Karpas-422 (cell line): ENCODE measurements around the gene BTBD2. TPM values are rescaled to one million over a fixed set of nuclear protein-coding genes. Genes with fewer than 3 reads are reported as not detected.

Experiments
- DNase-seq: peaks from one replicate; pipeline ENCODE4 v3.0.0-alpha.2; 2015
- H2AFZ ChIP-seq: fragments of 200-600 bp; sonication (generic); 2 replicates; pipeline ENCODE4 v1.6.1; 2014; ENCODE audit warnings: antibody characterized with exemption, low read length, mixed read lengths
- H3K27ac ChIP-seq: fragments of 200-600 bp; sonication (generic); 2 replicates; pipeline ENCODE4 v1.5.1; 2014; ENCODE audit warnings: mild to moderate bottlenecking, low read length, moderate library complexity
- H3K27me3 ChIP-seq: fragments of 200-600 bp; sonication (generic); 2 replicates; pipeline ENCODE4 v1.6.1; 2014; ENCODE audit warnings: low read length, mixed read lengths
- H3K36me3 ChIP-seq: fragments of 200-600 bp; sonication (generic); 2 replicates; pipeline ENCODE4 v1.6.1; 2014; ENCODE audit warnings: low read length, mixed read lengths; ENCODE audit not compliant: insufficient read depth
- H3K4me1 ChIP-seq: fragments of 200-600 bp; sonication (generic); 2 replicates; pipeline ENCODE4 v1.6.1; 2014; ENCODE audit warnings: mild to moderate bottlenecking, low read length, mixed read lengths
- H3K4me2 ChIP-seq: fragments of 200-600 bp; sonication (generic); 2 replicates; pipeline ENCODE4 v1.6.1; 2014; ENCODE audit warnings: low read length, low read depth, mild to moderate bottlenecking; ENCODE audit not compliant: poor library complexity, severe bottlenecking
- H3K4me3 ChIP-seq: fragments of 200-600 bp; sonication (generic); 2 replicates; pipeline ENCODE4 v1.5.1; 2014; ENCODE audit warnings: mild to moderate bottlenecking, antibody characterized with exemption, low read length, mixed read lengths
- H3K79me2 ChIP-seq: fragments of 200-600 bp; sonication (generic); 2 replicates; pipeline ENCODE4 v1.6.1; 2014; ENCODE audit warnings: mild to moderate bottlenecking, low read length, mixed read lengths
- H3K9ac ChIP-seq: fragments of 200-600 bp; sonication (generic); 2 replicates; pipeline ENCODE4 v1.6.0; 2014; ENCODE audit warnings: low read length
- H3K9me2 ChIP-seq: fragments of 200-600 bp; sonication (generic), shearing (Covaris generic); replicated peaks from 2 replicates; pipeline ENCODE4 v1.6.0; 2014; ENCODE audit warnings: mild to moderate bottlenecking, low read length, moderate library complexity; ENCODE audit not compliant: insufficient read depth
- H3K9me3 ChIP-seq: fragments of 300-700, 200-600 bp; sonication (generic); 2 replicates; pipeline ENCODE4 v1.6.1; 2014; ENCODE audit warnings: low read length, mixed read lengths
- H4K20me1 ChIP-seq: fragments of 200-600 bp; sonication (generic); 2 replicates; pipeline ENCODE4 v1.6.1; 2014; ENCODE audit warnings: mild to moderate bottlenecking, antibody characterized with exemption, low read length, low read depth; ENCODE audit not compliant: insufficient read depth
- total RNA-seq: library from RNA; depleted of rRNA; stranded (reverse); fragments of >200 nt; shearing (Covaris generic); gene quantifications from 2 replicates; pipeline ENCODE4 v1.2.3, GENCODE V29; 2014; ENCODE audit warnings: low replicate concordance; rRNA removed

The BTBD2 gene
- 66.8 and 112 TPM in 2 replicates for total RNA-seq

DNA sequence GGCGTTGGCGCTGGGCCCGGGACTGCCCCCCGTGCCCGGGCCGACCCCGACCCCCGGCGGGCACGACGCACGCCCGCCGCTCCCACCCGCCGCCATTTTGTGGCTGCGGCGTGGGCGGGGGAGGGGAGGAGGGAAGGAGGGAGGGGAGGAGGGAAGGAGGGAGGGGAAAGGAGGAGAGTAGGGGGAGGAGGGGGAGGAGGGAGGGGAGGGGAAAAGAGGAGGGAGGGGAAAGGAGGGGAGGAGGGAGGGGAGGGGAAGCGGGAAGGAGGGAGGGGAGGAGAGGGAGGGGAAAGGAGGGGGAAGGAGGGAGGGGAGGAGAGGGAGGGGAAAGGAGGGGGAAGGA lies at the start of gene BTBD2:
Gene BTBD2, minus strand, starts transcription at position 107 of the 343 bp plus-strand sequence. Its CDS starts 11 bp downstream, at position 96.
- H3K9me3 ChIP-seq, result no peaks in the 10 kb centered on the region
- H3K27ac ChIP-seq, result peak within 1 kb of the TSS; percentile 48
- H3K9me2 ChIP-seq, result no peaks in the 10 kb centered on the region
- H2AFZ ChIP-seq, result 0 out of 2 replicates have a peak within 1 kb of the TSS, but pooled peaks have one; percentile 32
- H3K4me1 ChIP-seq, result peaks cover 14% of the 10 kb centered on the region
- DNase-seq, result peak; percentile 90
- peaks cover 51% of the 10 kb centered on the region for H3K79me2 ChIP-seq
- H3K9ac ChIP-seq, result peak within 1 kb of the TSS; percentile 94
- H3K36me3 ChIP-seq, result peaks cover 8% of the 10 kb centered on the region; the same call in 1 of the 2 replicates
- H4K20me1 ChIP-seq, result peaks cover 8% of the 10 kb centered on the region; the same call in 1 of the 2 replicates
- no peaks in the 10 kb centered on the region for H3K27me3 ChIP-seq
- H3K4me2 ChIP-seq, result peak within 1 kb of the TSS; percentile 95
- peak within 1 kb of the TSS; percentile 73 for H3K4me3 ChIP-seq

- peak overlapping the region; percentile 78; the same call in 1 of the 2 replicates for H2AFZ ChIP-seq
Observed at GRCh38 chr19:2064788-2065524, 49.4 kb upstream of the BTBD2 start.

DNA sequence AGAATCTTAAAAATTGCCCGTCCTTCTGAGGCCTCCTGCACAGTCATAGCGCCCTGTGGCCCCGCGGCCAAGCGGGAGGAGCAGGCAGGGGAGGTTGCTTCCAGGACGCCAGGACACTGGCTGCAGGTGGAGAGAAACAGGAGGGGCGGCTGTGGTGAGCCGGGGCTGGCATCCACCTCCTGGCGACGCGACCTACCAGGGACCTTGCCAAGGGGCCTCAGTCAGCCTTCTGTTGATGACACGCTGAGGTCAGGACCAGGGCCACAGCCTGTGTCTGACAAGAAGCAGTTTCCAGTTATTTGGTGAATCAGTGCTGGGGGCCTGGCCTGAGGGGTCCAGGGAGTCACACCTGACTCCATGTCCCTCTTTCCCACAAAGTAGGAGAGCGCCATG lies 48.9 kb upstream of the BTBD2 start:
- peak overlapping the region; percentile 62 for H3K4me2 ChIP-seq
- H4K20me1 ChIP-seq, result no peaks in the 10 kb centered on the region
- H3K4me1 ChIP-seq, result peaks cover 61% of the 10 kb centered on the region
- DNase-seq, result peak; percentile 76
- no peaks in the 10 kb centered on the region for H3K27me3 ChIP-seq
- H3K27ac ChIP-seq, result peak overlapping the region; percentile 93
- no peaks in the 10 kb centered on the region for H3K36me3 ChIP-seq
- no peaks in the 10 kb centered on the region for H3K9me3 ChIP-seq
- peak overlapping the region; percentile 58 for H3K9ac ChIP-seq
- no peaks in the 10 kb centered on the region for H3K9me2 ChIP-seq
- peak overlapping the region; percentile 18; the same call in 1 of the 2 replicates for H3K4me3 ChIP-seq
- H2AFZ ChIP-seq, result peak overlapping the region; percentile 78; the same call in 1 of the 2 replicates
- H3K79me2 ChIP-seq, result no peaks in the 10 kb centered on the region

More at GRCh38 chr19:2064788-2065524, 49.4 kb upstream of the BTBD2 start:
- no peaks in the 10 kb centered on the region for H4K20me1 ChIP-seq
- no peaks in the 10 kb centered on the region; the same call in 1 of the 2 replicates for H3K36me3 ChIP-seq
- peak overlapping the region; percentile 93 for H3K27ac ChIP-seq
- DNase-seq, result no peak
- peak overlapping the region; percentile 58 for H3K9ac ChIP-seq
- peaks cover 55% of the 10 kb centered on the region for H3K4me1 ChIP-seq
- H3K9me3 ChIP-seq, result no peaks in the 10 kb centered on the region
- no peaks in the 10 kb centered on the region for H3K9me2 ChIP-seq
- H3K27me3 ChIP-seq, result no peaks in the 10 kb centered on the region
- no peaks in the 10 kb centered on the region for H3K79me2 ChIP-seq
- H3K4me2 ChIP-seq, result peak overlapping the region; percentile 62
- H3K4me3 ChIP-seq, result peak overlapping the region; percentile 18; the same call in 1 of the 2 replicates

GRCh38 chr19:2063824-2064223 lies 48.3 kb upstream of the BTBD2 start:
- H3K9me2 ChIP-seq, result no peaks in the 10 kb centered on the region
- no peaks in the 10 kb centered on the region for H3K9me3 ChIP-seq
- H3K4me1 ChIP-seq, result peaks cover 63% of the 10 kb centered on the region
- peak overlapping the region; percentile 93 for H3K27ac ChIP-seq
- H3K4me3 ChIP-seq, result no peak overlapping the region
- peak overlapping the region; percentile 50 for H3K9ac ChIP-seq
- peak overlapping the region; percentile 62 for H3K4me2 ChIP-seq
- no peaks in the 10 kb centered on the region for H3K79me2 ChIP-seq
- H3K27me3 ChIP-seq, result no peaks in the 10 kb centered on the region
- peak; percentile 76 for DNase-seq
- H2AFZ ChIP-seq, result no peak overlapping the region
- H3K36me3 ChIP-seq, result no peaks in the 10 kb centered on the region
- no peaks in the 10 kb centered on the region for H4K20me1 ChIP-seq

GRCh38 chr19:2062770-2063169 lies 47.3 kb upstream of the BTBD2 start:
- H3K4me1 ChIP-seq, result peaks cover 64% of the 10 kb centered on the region
- H4K20me1 ChIP-seq, result no peaks in the 10 kb centered on the region
- H3K9me2 ChIP-seq, result no peaks in the 10 kb centered on the region
- H3K4me2 ChIP-seq, result peak overlapping the region; percentile 88
- peak; percentile 76 for DNase-seq
- H3K36me3 ChIP-seq, result no peaks in the 10 kb centered on the region
- no peaks in the 10 kb centered on the region for H3K9me3 ChIP-seq
- H3K27ac ChIP-seq, result peak overlapping the region; percentile 93
- H3K79me2 ChIP-seq, result no peaks in the 10 kb centered on the region
- peak overlapping the region; percentile 86 for H3K9ac ChIP-seq
- H3K4me3 ChIP-seq, result peak overlapping the region; percentile 77; the same call in 1 of the 2 replicates
- no peaks in the 10 kb centered on the region for H3K27me3 ChIP-seq
- H2AFZ ChIP-seq, result no peak overlapping the region

GRCh38 chr19:2062389-2062729 lies 46.8 kb upstream of the BTBD2 start:
- Histone ChIP-seq H3K9me2 (no peaks in the 10 kb centered on the region), H3K9me3 (no peaks in the 10 kb centered on the region), H3K4me1 (peaks cover 64% of the 10 kb centered on the region), H3K27me3 (no peaks in the 10 kb centered on the region), H3K79me2 (no peaks in the 10 kb centered on the region), H3K4me3 (peak overlapping the region; percentile 77), H4K20me1 (no peaks in the 10 kb centered on the region), H3K27ac (peak overlapping the region; percentile 93), H3K4me2 (peak overlapping the region; percentile 88), H3K9ac (peak overlapping the region; percentile 86), H2AFZ (no peak overlapping the region), H3K36me3 (no peaks in the 10 kb centered on the region)
- DNase-seq, result no peak

GRCh38 chr19:2061495-2062388 lies 46.2 kb upstream of the BTBD2 start:
- Histone ChIP-seq H3K4me3 (peak overlapping the region; percentile 77), H3K9me2 (no peaks in the 10 kb centered on the region), H2AFZ (no peak overlapping the region), H3K79me2 (no peaks in the 10 kb centered on the region), H3K9me3 (no peaks in the 10 kb centered on the region), H3K9ac (peak overlapping the region; percentile 90), H3K4me2 (peak overlapping the region; percentile 88), H3K27me3 (no peaks in the 10 kb centered on the region), H4K20me1 (no peaks in the 10 kb centered on the region), H3K27ac (peak overlapping the region; percentile 93), H3K36me3 (no peaks in the 10 kb centered on the region), H3K4me1 (peaks cover 65% of the 10 kb centered on the region)
- peak; percentile 100 for DNase-seq
